ENCODE data around the gene CRP.

DNA sequence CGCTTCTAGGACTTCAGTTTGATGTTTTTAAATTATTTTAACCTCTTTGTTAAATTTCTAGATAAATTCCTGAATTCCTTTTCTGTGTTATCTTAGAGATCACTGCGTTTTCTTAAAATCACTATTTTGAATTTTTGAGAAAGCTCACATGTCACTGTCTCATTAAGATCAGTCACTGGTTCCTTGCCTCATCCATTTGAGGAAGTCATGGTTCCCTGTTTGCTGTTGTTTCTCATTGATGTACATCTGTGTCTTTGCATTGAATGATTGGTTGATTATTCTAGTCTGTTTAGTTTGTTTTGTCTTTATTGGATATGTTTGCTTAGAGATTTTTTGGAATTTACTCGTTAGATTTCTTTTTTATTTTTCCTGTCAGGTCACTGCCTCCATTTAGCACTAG lies 50.1 kb downstream of the CRP start:
- TF ChIP-seq, protein P1, sequence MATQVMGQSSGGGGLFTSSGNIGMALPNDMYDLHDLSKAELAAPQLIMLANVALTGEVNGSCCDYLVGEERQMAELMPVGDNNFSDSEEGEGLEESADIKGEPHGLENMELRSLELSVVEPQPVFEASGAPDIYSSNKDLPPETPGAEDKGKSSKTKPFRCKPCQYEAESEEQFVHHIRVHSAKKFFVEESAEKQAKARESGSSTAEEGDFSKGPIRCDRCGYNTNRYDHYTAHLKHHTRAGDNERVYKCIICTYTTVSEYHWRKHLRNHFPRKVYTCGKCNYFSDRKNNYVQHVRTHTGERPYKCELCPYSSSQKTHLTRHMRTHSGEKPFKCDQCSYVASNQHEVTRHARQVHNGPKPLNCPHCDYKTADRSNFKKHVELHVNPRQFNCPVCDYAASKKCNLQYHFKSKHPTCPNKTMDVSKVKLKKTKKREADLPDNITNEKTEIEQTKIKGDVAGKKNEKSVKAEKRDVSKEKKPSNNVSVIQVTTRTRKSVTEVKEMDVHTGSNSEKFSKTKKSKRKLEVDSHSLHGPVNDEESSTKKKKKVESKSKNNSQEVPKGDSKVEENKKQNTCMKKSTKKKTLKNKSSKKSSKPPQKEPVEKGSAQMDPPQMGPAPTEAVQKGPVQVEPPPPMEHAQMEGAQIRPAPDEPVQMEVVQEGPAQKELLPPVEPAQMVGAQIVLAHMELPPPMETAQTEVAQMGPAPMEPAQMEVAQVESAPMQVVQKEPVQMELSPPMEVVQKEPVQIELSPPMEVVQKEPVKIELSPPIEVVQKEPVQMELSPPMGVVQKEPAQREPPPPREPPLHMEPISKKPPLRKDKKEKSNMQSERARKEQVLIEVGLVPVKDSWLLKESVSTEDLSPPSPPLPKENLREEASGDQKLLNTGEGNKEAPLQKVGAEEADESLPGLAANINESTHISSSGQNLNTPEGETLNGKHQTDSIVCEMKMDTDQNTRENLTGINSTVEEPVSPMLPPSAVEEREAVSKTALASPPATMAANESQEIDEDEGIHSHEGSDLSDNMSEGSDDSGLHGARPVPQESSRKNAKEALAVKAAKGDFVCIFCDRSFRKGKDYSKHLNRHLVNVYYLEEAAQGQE (IDR thresholded peaks at IDR 0.05; ENCODE audit: low read depth), result no peak
- no peak for TF ChIP-seq RAD21 (IDR thresholded peaks at IDR 0.05; ENCODE audit: low read depth)
- TF ChIP-seq EP300 (IDR thresholded peaks at IDR 0.05; ENCODE audit: borderline replicate concordance), result no peak
- TF ChIP-seq NFIC (IDR thresholded peaks at IDR 0.05), result no peak
- no peak for TF ChIP-seq CREB1 (IDR thresholded peaks at IDR 0.05; ENCODE audit: low read depth)
- no peak for TF ChIP-seq FOXM1 (IDR thresholded peaks at IDR 0.05; ENCODE audit: borderline replicate concordance, low read depth)
- TF ChIP-seq, protein P2, sequence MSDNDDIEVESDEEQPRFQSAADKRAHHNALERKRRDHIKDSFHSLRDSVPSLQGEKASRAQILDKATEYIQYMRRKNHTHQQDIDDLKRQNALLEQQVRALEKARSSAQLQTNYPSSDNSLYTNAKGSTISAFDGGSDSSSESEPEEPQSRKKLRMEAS (IDR thresholded peaks at IDR 0.05), result no peak
- no peak for TF ChIP-seq EGR1 (IDR thresholded peaks at IDR 0.05)
- no peak for TF ChIP-seq TAF1 (IDR thresholded peaks at IDR 0.05; ENCODE audit: low read depth)
- no peak for TF ChIP-seq YY1 (IDR thresholded peaks at IDR 0.05; ENCODE audit: low read depth)
- TF ChIP-seq CEBPB (IDR thresholded peaks at IDR 0.05), result no peak
- no peak for TF ChIP-seq ZBTB7A (IDR thresholded peaks at IDR 0.05; ENCODE audit: low read depth)
- TF ChIP-seq, protein P3, sequence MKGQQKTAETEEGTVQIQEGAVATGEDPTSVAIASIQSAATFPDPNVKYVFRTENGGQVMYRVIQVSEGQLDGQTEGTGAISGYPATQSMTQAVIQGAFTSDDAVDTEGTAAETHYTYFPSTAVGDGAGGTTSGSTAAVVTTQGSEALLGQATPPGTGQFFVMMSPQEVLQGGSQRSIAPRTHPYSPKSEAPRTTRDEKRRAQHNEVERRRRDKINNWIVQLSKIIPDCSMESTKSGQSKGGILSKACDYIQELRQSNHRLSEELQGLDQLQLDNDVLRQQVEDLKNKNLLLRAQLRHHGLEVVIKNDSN (IDR thresholded peaks at IDR 0.05), result no peak
